ENCODE results near the gene RAD17. TPM values are rescaled to one million over a fixed set of nuclear protein-coding genes. Genes with fewer than 3 reads are reported as not detected.
"Not testable (repeated sequence)": the region's sequence is repeated elsewhere in the genome, so short reads cannot be mapped to it uniquely, and the experiment has no call there.

RAD17 gene
- polyA plus RNA-seq, 1 donor = 28.6 TPM

DNA sequence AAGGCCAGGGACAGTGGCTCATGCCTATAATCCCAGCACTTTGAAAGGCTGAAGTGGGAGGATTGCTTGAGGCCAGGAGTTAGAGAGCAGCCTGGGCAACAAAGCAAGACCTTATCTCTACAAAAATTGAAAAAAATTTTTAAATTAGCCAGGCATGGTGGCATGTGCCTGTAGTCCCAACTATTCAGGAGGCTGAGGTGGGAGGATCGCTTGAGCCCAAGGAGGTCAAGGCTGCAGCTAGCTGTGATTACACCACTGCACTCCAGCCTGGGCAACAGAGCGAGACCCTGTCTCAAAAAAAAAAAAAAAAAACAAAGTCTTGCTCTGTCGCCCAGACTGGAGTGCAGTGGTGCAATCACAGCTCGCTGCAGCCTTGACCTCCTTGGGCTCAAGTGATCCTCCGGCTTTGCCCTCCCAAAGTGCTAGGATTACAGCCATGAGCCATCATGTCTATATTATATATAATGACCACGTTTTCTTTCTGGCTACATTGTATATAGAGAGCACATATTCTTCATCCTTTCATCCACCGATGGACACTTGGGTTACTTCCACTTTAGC lies 85.9 kb downstream of the RAD17 start:
- not testable (repeated sequence) for H3K36me3 ChIP-seq (ENCODE audit: control insufficient read depth, insufficient read depth, low read length); H3K4me3 ChIP-seq (ENCODE audit: low read length); DNase-seq; H3K27me3 ChIP-seq (ENCODE audit: control insufficient read depth, insufficient read depth, low read length); H3K9me3 ChIP-seq (ENCODE audit: control insufficient read depth, low read depth, low read length)
- WGBS (ENCODE audit: insufficient coverage, low lambda C conversion rate) = no CpG with 5 or more reads among the region's 7 CpGs
- Histone ChIP-seq H3K4me1 (ENCODE audit: control insufficient read depth, insufficient read depth, low read length) (peaks cover 38% of the 10 kb centered on the region), H3K27ac (ENCODE audit: low read length) (peak overlapping the region; percentile 95)

DNA sequence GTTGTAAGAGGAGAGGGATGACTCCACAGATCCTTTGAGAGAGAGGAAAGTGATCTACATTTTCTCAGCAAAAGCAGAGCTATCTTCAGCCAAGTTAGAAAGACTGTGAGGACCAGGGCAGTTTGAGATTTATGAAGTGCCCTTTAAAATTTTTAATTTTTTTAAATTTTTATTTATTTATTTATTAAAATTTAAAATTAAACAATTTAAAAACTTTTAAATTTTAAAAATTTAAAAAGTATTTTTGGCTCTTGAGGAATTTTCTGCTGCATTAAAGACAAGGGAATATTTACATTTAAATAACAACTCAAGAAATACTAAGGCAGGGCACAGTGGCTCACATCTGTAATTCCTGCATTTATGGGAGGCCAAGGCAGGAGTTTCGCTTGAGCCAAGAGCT lies 92.6 kb downstream of the RAD17 start:
- WGBS (ENCODE audit: insufficient coverage, low lambda C conversion rate) = no CpG with 5 or more reads among the region's 1 CpG
- Histone ChIP-seq H3K36me3 (ENCODE audit: control insufficient read depth, insufficient read depth, low read length) (no peaks in the 10 kb centered on the region), H3K4me3 (ENCODE audit: low read length) (no peak overlapping the region), H3K27me3 (ENCODE audit: control insufficient read depth, insufficient read depth, low read length) (no peaks in the 10 kb centered on the region), H3K27ac (ENCODE audit: low read length) (no peak overlapping the region), H3K9me3 (ENCODE audit: control insufficient read depth, low read depth, low read length) (no peaks in the 10 kb centered on the region), H3K4me1 (ENCODE audit: control insufficient read depth, insufficient read depth, low read length) (no peaks in the 10 kb centered on the region)
- no peak for DNase-seq

Other genes with a start within 250 kb of the RAD17 start
- 40.7 TPM for gene CCNB1, start 202.7 kb upstream of the RAD17 start, polyA plus RNA-seq
- 11.1 TPM for gene CENPH, start 180.2 kb upstream of the RAD17 start, polyA plus RNA-seq
- gene CDK7, start 134.9 kb upstream of the RAD17 start, polyA plus RNA-seq = 31.0 TPM
- gene CCDC125, start 37.0 kb upstream of the RAD17 start, polyA plus RNA-seq = 15.1 TPM
- gene AK6, start 298 bp upstream of the RAD17 start, polyA plus RNA-seq = 68.0 TPM
- gene TAF9, start 298 bp upstream of the RAD17 start, polyA plus RNA-seq = 73.3 TPM
- 42.0 TPM for gene MARVELD2, start 45.3 kb downstream of the RAD17 start, polyA plus RNA-seq
- 85.5 TPM for gene OCLN, start 123.0 kb downstream of the RAD17 start, polyA plus RNA-seq
- gene GTF2H2C, start 190.4 kb downstream of the RAD17 start, polyA plus RNA-seq = 61.1 TPM

Data from large intestine (tissue), 3 donors.